ENCODE data around the gene PPP5C.
"Not testable (repeated sequence)": the region's sequence is repeated elsewhere in the genome, so short reads cannot be mapped to it uniquely, and the experiment has no call there.

The PPP5C gene

DNA sequence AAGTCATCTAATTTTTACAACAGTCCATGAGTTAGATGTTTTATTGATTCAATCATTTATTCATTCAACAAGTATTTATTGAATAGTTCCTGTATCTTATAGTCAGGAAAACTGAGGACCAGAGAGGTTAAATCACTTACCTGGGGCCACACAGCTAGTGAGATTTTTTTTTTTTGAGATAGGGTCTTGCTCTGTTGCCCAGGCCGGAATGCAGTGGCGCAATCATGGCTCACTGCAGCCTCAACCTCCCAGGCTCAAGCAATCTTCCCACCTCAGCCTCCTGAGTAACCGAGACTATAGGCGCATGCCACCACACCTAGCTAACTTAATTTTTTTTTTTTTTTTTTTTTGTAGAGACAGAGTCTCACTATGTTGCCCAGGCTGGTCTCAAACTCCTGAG is 88.8 kb downstream of the PPP5C start:
- not testable (repeated sequence) for DNase-seq
